A549 (cell line): ENCODE results near the gene METTL23. TPM values are rescaled to one million over a fixed set of nuclear protein-coding genes. Genes with fewer than 3 reads are reported as not detected.

Experiments
- ATAC-seq, 2 experiments: fragments of 200-7000 bp in 1 of 2; fragments of >200 bp in 1 of 2; cut with Nextera tagmentation in 1 of 2; cut with Tn5 transposase in 1 of 2; 3 replicates each; pipeline versions ENCODE4 v1.8.0 to v1.9.1; 2018 to 2020; ENCODE audit warnings: mild to moderate bottlenecking in 1 of 2, moderate library complexity in 1 of 2
- CTCF ChIA-PET: fragments of 300-600 bp; sonication (Branson Sonifier 250); formaldehyde crosslinking; extraction: SDS; loops from one replicate; lab custom pipeline; 2021; ENCODE audit warnings: antibody characterized with exemption, inconsistent platforms; lab: Yijun Ruan, JAX
- POLR2A ChIA-PET: fragments of 350-600 bp; formaldehyde crosslinking; extraction: SDS; loops from one replicate; lab custom pipeline; 2021; ENCODE audit warnings: antibody characterized with exemption, inconsistent platforms; lab: Yijun Ruan, JAX
- DNase-seq, 2 experiments: peaks; one replicate each; pipeline versions ENCODE4 v3.0.0 to v3.0.0-alpha.2; 2011 to 2016; ENCODE audit warnings: low read depth in 1 of 2, low spot score in 1 of 2
- FAIRE-seq: peaks from 2 replicates; lab custom pipeline; 2011; peaks lifted over from hg19 to GRCh38; lab: Jason Lieb, UNC
- H3K27ac ChIP-seq, 2 experiments: fragments of >200 bp; sonication (Bioruptor Twin); formaldehyde crosslinking; 3 replicates each; pipeline ENCODE4 v1.5.1; 2016 to 2017
- H3K4me1 ChIP-seq: fragments of >200 bp; sonication (Bioruptor Twin); formaldehyde crosslinking; 3 replicates; pipeline ENCODE4 v1.6.1; 2016
- H3K4me2 ChIP-seq: fragments of >200 bp; sonication (Bioruptor Twin); formaldehyde crosslinking; 3 replicates; pipeline ENCODE4 v1.6.1; 2016
- H3K4me3 ChIP-seq: fragments of >200 bp; sonication (Bioruptor Twin); formaldehyde crosslinking; 3 replicates; pipeline ENCODE4 v1.5.1; 2016
- H3K9me3 ChIP-seq: fragments of >200 bp; sonication (Bioruptor Twin); formaldehyde crosslinking; 3 replicates; pipeline ENCODE4 v1.6.1; 2016
- BHLHE40 ChIP-seq: IDR thresholded peaks from 2 replicates; pipeline ENCODE4 v1.6.1; 2012; ENCODE audit warnings: low read depth, low read length, inconsistent platforms
- CHD4 ChIP-seq: fragments of 200-600 bp; sonication (generic); IDR thresholded peaks from 2 replicates; pipeline ENCODE4 v1.6.1; 2016; ENCODE audit warnings: antibody characterized with exemption, mild to moderate bottlenecking, borderline replicate concordance
- E2F6 ChIP-seq: IDR thresholded peaks from 2 replicates; pipeline ENCODE4 v1.6.1; 2012; ENCODE audit warnings: low read depth, borderline replicate concordance
- ESRRA ChIP-seq: fragments of 150-350 bp; IDR thresholded peaks from 2 replicates; pipeline ENCODE4 v1.6.1; 2014; ENCODE audit warnings: mild to moderate bottlenecking, low read length, borderline replicate concordance
- FOSB ChIP-seq: fragments of 250-450 bp; sonication (Bioruptor Pico); IDR thresholded peaks from 2 replicates; pipeline ENCODE4 v1.5.0; 2020; ENCODE audit warnings: mild to moderate bottlenecking, moderate library complexity
- HMGXB4 ChIP-seq: fragments of 250-450 bp; sonication (Bioruptor Pico); IDR thresholded peaks from 2 replicates; pipeline ENCODE4 v1.5.0; 2021; ENCODE audit warnings: mild to moderate bottlenecking, moderate library complexity, borderline replicate concordance
- JUNB ChIP-seq: fragments of >200 bp; sonication (Bioruptor Twin); formaldehyde crosslinking; IDR thresholded peaks from 2 replicates; pipeline ENCODE4 v1.6.1; 2016
- MAFK ChIP-seq: fragments of 450-650 bp; IDR thresholded peaks from 2 replicates; pipeline ENCODE4 v1.6.1; 2014; ENCODE audit not compliant: partially characterized antibody
- NR3C1 ChIP-seq: fragments of >200 bp; sonication (Bioruptor Twin); formaldehyde crosslinking; IDR thresholded peaks from 3 replicates; pipeline ENCODE4 v1.6.1; 2017
- POLR2AphosphoS2 ChIP-seq: conservative IDR thresholded peaks from 2 replicates; pipeline ENCODE4 v1.6.1; 2012; ENCODE audit warnings: low read length, improper control_type of control experiment, inconsistent platforms
- RAD21 ChIP-seq, 2 experiments: fragments of >200 bp in 1 of 2; sonication (Bioruptor Twin) in 1 of 2; formaldehyde crosslinking in 1 of 2; IDR thresholded peaks in 1 of 2; conservative IDR thresholded peaks in 1 of 2; 2 replicates in 1 of 2; 3 replicates in 1 of 2; pipeline ENCODE4 v1.6.1; 2012 to 2018; ENCODE audit warnings: inconsistent platforms in 1 of 2
- SMC3 ChIP-seq: fragments of >200 bp; sonication (Bioruptor Twin); formaldehyde crosslinking; IDR thresholded peaks from 3 replicates; pipeline ENCODE4 v1.6.1; 2018; ENCODE audit warnings: inconsistent platforms
- USF2 ChIP-seq: fragments of 450-650 bp; IDR thresholded peaks from 2 replicates; pipeline ENCODE4 v1.6.1; 2014; ENCODE audit warnings: antibody characterized with exemption
- ZC3H11A ChIP-seq: fragments of 450-650 bp; IDR thresholded peaks from 2 replicates; pipeline ENCODE4 v1.6.1; 2014; ENCODE audit warnings: antibody characterized with exemption, mild to moderate bottlenecking
- ZNF302 ChIP-seq: fragments of 250-450 bp; sonication (Bioruptor Pico); IDR thresholded peaks from 2 replicates; pipeline ENCODE4 v1.9.0; 2021; ENCODE audit warnings: inconsistent platforms, mild to moderate bottlenecking, moderate library complexity
- WGBS: methylation state at CpG from one replicate; pipeline ENCODE4 v1.1.6; 2017; ENCODE audit errors: missing lambda C conversion rate; 5-methylcytosine and 5-hydroxymethylcytosine counted together
- polyA plus RNA-seq, 4 experiments: library from polyadenylated mRNA; depleted of rRNA in 3 of 4; stranded (reverse); fragments of >200 nt; fragmentation: RNase III in 1 of 4; extraction: RNeasy Plus Mini Kit Qiagen cat#74134 plus additional on column Dnase treatment in 1 of 4; gene quantifications; 2 replicates in 3 of 4; 3 replicates in 1 of 4; pipeline ENCODE4 v1.2.3, GENCODE V29; 2011 to 2017

The METTL23 gene
- polyA plus RNA-seq, 2 of the 4 experiments (the other 2 are of a cell fraction): 64.9 to 120 TPM

GRCh38 chr17:76753061-76753961 is 26.7 kb downstream of the METTL23 start:
- POLR2A ChIA-PET: no interaction called here
- Histone ChIP-seq H3K4me3 (no peak overlapping the region), H3K4me2 (no peak overlapping the region), H3K4me1 (no peaks in the 10 kb centered on the region), H3K9me3 (peaks cover 2% of the 10 kb centered on the region; the same call in 1 of the 3 replicates), H3K27ac (no peak overlapping the region)
- FAIRE-seq (no peak), ATAC-seq (no peak), DNase-seq (no peak)
- CTCF ChIA-PET: interaction anchor here (0.7 to 1.7 kb wide), 2 partner anchors 10 to 355 kb away, joined by 3 read pairs; no protein-coding TSS in a partner anchor
- 88% methylated on average over 12 of the region's 12 CpGs for WGBS
- TF ChIP-seq RAD21 (conservative IDR thresholded peaks at IDR 0.05 in 1 of 2, IDR thresholded peaks at IDR 0.05 in 1 of 2) (no peak), HMGXB4 (CRISPR knock-in tag) (no peak), ZC3H11A (no peak)
- TF ChIP-seq, all 56 proteins: peak for 0

GRCh38 chr17:76755285-76755684 is 28.6 kb downstream of the METTL23 start:
- ATAC-seq (no peak), FAIRE-seq (no peak), DNase-seq (no peak)
- no peak for TF ChIP-seq MAFK
- H3K4me2 ChIP-seq: no peak overlapping the region
- H3K4me1 ChIP-seq: no peaks in the 10 kb centered on the region
- no peak overlapping the region for H3K4me3 ChIP-seq
- ChIA-PET CTCF (interaction anchor here (0.6 to 1.8 kb wide), 5 partner anchors 10 to 493 kb away, joined by 3 to 7 read pairs (median 4); partner anchors contain the start of gene JMJD6), POLR2A (no interaction called here)
- no peak overlapping the region for H3K27ac ChIP-seq
- peaks cover 6% of the 10 kb centered on the region; the same call in 1 of the 3 replicates for H3K9me3 ChIP-seq
- WGBS: 87% methylated on average over 2 of the region's 2 CpGs

- DNase-seq (no peak), FAIRE-seq (no peak), ATAC-seq (no peak)
- TF ChIP-seq BHLHE40 (no peak), SMC3 (no peak), ZNF302 (CRISPR knock-in tag) (no peak), POLR2AphosphoS2 (no peak), NR3C1 (no peak), CHD4 (no peak), ZC3H11A (no peak), JUNB (no peak), E2F6 (no peak), FOSB (no peak), USF2 (no peak), ESRRA (no peak)
- ChIA-PET POLR2A (no interaction called here), CTCF (interaction anchor here (1.2 to 1.5 kb wide), 2 partner anchors 299 to 312 kb away, joined by 3 to 5 read pairs; no protein-coding TSS in a partner anchor)
- Histone ChIP-seq H3K4me3 (no peak overlapping the region), H3K4me1 (no peaks in the 10 kb centered on the region), H3K9me3 (peaks cover 6% of the 10 kb centered on the region; the same call in 1 of the 3 replicates), H3K27ac (no peak overlapping the region), H3K4me2 (no peak overlapping the region)
- WGBS: 88% methylated on average over 5 of the region's 5 CpGs
Measured at GRCh38 chr17:76757256-76757655, 30.6 kb downstream of the METTL23 start.
